Suppressor macrophage (primary cell): ENCODE measurements around the gene KCNK15.
A peak's percentile ranks its signal among the peaks of the same experiment; 100 is the strongest.

Experiments used
- DNase-seq, 4 experiments: peaks; one replicate each; pipeline ENCODE4 v3.0.0-alpha.2; 2020 to 2022
- total RNA-seq, 17 experiments: gene quantifications; one replicate each; lab custom pipeline; 2026; ENCODE audit warnings: mixed read lengths in 6 of 17, inconsistent platforms in 3 of 17; lab: John Stamatoyannopoulos, UW

KCNK15 gene
- 0 to 0.77 (median 0.04) reads per million in 17 experiments for total RNA-seq

DNA sequence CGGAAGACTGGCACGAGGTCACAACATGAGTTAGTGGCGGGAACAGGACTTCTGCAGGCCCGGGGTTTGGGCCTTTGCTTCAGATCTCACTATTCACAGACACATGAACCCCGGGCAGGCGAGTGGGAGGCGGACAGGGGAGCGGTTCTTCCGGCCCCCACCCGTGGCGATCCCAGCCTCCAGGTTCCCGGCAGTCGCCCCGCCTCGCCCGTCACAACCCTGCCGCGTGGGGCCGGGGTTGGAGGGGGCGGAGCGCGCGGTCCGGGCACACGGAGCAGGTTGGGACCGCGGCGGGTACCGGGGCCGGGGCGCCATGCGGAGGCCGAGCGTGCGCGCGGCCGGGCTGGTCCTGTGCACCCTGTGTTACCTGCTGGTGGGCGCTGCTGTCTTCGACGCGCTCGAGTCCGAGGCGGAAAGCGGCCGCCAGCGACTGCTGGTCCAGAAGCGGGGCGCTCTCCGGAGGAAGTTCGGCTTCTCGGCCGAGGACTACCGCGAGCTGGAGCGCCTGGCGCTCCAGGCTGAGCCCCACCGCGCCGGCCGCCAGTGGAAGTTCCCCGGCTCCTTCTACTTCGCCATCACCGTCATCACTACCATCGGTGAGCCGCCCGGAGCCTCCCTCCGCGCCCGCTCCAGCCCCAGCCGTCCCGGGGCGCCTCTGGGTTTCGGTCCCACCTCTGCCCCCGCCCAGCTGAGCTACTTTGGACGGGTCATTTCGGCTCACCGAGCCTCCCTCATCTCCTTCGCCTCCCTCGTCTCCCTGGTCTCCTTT, at the start of gene KCNK15:
Gene KCNK15, plus strand, starts transcription at position 268 of the 769 bp plus-strand sequence. Its CDS starts 46 bp downstream, at position 314.
- DNase-seq, result peak; percentile 33 to 72 (median 56)

DNA sequence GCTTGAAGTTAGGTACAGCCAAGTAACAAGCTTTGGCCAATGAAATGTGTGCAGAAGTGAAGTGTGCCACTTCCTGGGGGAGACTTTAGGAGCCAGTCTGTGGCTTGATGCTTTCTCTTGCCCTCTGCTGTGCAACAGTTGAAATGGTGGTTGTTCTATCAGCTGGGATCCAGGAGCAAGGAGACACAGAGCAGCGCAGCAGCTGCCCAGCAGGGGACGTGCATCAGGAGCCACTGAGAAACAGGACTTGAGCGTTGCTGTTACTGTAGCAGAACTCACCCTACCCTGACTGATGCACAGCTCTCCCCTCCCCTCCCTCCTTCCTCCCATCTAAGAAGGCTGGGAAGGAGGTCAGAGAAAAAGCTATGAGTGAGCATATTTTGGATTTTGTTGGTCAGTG, 49.4 kb upstream of the KCNK15 start:
- DNase-seq, result no peak

DNA sequence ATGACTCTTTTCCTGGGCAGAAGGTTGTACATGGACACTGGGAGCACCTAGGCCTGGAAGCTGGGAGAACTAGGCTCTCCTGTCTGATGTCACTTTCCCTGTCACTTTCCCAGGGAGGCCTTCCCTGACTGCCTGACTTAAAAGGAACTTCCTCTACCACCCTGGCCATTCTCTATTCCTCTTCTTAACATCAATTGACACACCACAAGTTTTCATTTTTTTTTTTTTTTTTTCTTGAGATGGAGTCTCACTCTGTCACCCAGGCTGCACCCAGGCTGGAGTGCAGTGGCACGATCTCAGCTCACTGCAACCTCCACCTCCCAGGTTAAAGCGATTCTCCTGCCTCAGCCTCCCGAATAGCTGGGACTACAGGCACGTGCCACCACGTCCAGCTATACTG, 48.6 kb upstream of the KCNK15 start:
- peak in 3 of 4 experiments; percentile 27 to 40 (median 35) for DNase-seq

DNA sequence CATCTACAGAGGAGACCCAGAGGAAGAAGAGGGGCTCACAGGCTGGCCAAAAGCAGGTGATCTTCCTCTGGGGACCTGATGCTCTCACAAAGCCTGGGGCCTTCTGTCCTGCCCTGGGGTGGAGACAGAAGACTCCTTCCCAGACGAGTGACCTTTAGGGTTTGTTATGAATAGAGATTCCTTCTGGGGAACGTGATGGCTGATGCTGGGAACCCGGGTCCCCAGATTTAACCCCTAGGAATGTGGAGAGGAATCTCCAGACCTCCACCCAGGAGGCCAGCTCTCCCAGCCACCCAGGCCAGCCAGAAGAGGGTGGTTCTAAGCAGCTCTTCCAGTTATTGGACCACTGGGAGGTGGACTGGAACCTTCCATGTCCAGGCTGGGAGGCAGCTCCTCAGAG, 47.3 kb upstream of the KCNK15 start:
- no peak for DNase-seq

DNA sequence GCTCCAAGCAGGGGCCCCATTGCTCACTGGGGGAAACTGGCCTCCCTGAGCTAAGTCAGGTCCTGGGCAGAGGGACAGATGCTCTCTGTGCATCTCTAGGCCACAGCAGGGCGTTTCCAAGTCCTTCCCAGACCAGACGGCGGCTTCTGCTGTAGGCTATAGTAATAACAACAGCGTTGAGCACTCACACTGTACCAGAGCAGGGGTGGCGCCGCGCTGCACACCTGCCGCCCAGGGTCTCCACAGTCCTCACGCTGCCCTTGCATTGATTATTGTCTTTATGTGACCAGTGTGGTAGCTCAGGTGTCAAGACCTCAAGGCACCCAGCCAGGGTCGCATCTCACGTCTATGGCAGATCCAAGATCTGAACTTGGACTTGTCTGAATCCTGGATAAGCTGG, 45.4 kb upstream of the KCNK15 start:
- no peak for DNase-seq

DNA sequence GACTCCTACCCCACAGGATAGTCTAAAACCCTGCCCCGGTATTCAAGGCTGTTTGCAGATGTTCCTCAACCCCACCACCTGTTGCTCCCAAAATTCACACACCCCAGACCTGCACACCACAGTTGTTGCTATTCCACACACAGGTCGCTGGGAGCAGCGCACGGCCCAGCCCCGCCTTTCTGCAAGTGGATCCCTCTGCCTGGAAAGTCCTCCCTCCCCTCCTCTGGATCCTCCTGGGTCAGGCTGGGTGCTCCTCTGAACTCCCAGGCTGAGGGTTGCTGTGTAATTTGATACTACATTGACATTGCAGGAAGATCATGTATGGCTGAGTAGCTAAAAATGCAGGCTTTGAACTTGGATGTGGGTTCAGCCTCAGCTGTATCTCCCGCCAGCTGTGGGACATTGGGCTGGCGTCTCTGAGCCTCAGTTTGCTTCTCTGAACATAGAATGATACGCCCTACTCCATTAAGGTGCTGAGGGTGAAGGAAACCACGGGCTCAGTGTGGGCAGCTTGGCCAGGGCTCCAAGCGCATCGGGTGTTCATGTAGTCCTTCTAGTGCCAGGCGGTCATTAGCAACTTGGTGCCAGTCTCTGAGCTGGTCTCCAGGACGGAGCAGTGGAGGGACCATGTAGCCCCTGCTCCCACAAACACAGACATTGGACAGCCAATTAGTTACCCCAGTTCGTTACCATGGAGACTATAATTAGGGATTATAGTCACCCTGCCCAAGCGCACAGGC, 44.4 kb upstream of the KCNK15 start:
- no peak for DNase-seq

DNA sequence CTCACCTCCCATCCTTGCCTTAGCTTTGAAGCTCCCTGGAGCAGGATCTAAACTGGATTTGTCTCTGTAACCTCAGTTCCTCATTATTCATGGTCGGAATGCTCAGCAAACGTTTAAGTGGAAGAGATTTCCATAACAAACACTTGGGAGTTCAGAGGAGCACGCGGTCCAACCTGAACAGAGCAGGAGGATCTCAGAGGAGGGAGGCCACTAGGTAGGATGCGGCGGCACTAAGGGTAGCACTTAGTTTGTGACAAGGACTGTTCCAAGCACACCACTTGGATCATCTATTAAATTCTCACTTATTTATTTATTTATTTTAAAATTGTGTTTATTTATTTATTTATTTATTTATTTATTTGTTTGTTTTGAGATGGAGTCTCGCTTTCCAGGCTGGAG, 43.8 kb upstream of the KCNK15 start:
- no peak for DNase-seq

DNA sequence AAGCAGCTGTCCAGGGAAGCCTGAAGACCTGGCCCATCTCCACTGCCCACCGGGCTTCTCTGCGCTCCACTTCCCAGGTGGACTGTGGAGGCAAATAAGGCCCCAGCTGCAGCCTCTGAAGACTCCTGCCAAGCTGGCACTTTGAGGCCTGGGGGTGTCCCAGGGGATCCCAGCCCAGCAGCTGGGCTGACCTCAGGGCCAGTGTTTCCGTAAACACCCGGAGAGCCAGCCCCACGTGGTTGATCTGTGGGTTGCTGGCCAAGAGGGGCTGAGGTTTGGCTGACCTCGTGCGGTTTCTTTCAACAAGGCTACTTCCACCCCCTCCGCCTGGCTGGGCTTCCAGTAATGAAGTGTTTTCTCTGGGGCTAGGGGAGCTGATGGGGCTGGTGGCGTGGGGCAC, 42.9 kb upstream of the KCNK15 start:
- peak; percentile 59 to 79 (median 69) for DNase-seq

DNA sequence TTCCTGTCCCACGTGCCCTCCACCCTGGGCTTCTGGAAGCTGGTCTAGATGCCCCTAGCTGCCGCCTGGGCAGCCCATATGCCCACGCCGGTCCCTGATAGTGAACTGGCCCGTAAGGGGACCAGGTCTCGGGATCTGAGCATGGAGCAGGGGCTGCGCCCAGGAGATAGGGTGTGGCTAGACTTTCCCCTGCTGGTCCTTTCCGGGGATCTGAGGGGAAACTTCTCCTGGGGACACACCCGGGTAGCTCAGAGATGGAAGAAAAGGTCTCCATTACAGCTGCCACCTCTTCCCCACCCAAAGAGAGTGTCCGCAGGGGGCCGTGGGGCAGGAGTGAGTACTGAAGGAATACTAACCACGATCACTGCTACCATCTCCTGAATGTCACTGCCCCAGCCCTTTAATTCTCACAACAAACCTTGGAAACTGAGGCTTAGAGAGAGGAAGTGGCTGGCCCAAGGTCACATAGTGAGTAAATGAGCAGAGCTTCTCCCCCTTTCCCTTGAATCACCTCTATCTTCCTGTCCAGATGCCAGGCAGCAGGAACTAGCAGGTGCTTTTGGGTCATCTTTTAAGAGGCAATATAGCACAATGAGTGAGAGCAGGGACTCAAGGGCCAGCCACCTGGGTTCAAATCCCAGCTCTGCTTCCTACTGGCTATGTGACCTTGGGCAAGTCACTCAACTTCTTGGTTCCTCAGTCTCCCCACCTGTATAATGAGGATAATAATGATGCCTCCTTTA, 42.3 kb upstream of the KCNK15 start:
- no peak for DNase-seq

DNA sequence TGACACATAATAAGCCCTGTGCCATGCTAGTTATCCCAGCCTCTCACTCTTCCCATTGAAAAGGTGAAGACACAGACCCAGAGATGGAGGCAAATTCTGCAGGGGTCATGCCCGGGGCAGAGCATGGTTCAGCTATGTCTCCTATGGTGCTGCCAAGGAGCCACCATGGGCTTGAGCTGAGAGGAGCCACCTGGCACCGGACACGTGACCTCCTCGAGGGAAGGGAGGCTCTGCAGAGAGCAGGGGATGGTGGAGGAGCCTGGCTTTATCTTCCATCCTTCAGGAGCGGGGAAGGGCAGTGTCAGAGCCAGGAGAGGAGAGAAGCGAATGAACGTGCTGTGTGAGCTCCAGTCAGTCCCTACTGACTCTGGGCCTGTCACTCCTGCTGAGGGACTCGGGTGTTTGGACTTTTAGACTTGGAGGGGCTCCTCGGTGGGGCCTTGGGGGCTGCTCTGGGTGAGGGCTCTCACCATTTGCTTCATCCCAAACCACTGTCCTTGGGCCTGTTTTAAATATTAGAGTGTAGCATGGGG, 41.6 kb upstream of the KCNK15 start:
- DNase-seq, result no peak

DNA sequence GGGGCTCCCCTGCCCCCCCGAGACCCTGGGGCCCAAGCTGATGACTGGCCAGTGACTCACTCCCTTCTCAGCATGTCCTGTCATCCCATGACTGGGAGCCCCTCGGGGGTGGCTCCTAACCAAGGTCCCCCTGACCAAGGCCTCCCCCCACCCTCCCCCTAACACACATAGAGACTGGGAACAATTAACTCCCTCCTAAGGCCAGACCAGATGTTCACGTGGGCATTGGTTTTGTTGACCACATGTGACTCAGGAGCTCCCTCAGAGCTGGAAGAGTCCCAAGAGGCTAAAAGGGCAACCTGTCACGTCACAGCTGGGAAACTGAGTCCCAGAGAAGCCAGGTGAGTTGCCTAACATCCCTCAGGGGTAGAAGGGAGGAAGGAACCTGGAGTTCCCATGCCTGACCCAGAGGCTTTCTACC, 41.1 kb upstream of the KCNK15 start:
- no peak for DNase-seq

DNA sequence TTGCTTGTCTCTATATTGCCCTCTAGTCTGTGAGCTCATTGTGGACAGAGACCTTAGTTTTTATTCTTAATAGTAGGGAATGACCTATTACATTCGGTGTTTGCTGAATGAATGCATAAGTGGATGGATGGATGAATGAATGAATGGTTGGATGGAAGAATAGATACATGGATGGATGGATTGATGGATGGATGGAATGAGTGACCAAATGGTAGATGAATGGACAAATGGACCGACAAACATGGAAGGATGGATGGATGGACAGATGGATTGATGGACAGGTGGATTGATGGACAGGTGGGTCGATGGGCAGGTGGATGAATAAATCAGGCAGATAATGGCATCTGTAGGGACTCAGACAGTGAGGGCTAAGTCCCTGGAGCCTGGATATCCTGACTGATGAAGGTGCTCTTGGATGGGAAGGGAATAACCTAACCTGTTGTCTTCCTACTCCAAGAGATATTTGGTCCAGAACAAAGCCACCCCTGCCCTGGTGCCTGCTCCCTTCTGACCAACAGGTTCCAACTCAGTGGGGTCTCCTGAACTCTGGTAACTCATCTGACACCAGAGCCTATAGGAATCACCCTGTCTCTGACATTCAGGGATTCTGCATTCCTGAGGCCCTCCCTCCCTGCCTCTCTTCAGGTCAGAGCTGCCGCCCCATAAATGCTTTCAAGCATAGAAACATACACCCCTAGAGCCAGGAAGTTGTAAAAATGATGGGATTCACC, 40.1 kb upstream of the KCNK15 start:
- no peak for DNase-seq

DNA sequence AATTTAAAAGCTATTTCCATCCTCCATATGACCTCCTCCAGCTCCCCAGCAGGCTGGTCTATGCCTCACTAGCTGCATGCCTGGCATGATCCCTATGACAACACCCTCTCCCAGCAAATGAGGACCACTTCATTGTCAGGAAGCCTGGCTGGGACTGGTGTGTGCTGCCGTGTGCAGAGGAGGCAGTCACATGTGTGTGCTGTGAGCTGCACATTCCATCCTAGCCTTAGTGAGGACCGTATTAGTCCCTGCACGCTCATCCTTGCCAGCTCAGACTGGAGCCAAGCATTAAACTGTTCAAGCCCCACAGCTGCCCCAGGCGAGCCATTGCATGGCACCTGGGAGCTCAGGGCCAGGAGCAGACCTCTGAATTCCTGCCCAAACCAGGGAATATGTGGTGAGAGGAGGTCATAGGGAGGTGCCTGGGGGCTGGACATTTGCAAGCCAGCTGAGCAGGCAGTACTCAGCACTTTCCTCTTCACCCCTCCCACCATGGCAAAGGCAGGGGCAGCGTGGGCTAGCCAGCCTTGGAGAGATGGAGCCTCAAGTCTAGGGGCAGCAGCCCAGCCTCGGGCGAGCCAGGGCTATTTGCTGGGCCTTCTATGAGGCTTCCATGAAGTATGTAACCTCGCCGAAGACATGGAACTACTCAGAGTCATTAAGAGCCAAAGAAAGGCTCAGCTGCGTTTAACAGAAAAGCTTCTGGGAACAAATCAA, 39.2 kb upstream of the KCNK15 start:
- DNase-seq, result no peak

DNA sequence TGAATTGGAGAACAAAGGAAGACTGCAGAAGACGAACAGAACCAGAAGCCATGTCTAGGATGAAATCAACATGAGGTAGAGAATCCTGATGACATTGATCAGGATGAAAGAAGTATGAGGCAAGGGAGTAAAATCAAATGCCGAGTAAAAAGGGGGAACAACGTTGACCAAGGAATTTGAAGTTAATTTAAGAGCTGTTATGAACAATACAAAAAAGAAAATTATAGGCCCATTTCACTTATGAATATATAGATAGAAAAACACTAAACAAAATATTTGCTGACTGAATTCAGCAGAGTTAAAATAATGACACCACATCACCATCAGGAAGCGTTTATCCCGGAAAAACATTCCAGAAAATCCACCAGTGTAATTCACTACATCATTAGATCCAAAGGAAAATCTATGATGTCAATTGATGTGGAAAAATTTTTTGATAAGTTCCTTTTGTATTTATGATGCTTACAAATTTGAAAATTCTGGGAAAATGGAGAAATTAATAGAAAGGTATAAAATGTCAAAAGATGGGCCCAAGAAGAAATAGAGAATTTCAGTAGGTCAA, 38.6 kb upstream of the KCNK15 start:
- no peak for DNase-seq

DNA sequence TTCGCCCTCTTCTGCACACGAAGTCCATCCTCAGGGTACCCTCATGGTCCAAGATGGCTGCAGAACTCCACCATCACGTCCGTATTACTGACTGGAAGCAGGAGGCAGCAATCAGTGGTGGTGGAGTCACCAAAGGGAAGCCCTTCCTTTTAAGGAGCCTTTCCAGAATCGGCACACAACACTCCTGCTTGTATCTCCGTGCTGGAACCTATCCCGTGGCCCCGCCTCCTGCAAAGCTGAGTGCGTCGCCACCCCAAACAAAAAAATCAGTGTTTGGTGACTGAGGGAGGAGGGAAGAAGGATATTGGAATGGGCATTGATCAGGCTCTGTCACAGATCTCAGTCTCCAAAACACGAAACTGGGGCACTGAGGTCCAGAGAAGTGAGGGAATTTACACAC, 36.3 kb upstream of the KCNK15 start:
- DNase-seq, result no peak

DNA sequence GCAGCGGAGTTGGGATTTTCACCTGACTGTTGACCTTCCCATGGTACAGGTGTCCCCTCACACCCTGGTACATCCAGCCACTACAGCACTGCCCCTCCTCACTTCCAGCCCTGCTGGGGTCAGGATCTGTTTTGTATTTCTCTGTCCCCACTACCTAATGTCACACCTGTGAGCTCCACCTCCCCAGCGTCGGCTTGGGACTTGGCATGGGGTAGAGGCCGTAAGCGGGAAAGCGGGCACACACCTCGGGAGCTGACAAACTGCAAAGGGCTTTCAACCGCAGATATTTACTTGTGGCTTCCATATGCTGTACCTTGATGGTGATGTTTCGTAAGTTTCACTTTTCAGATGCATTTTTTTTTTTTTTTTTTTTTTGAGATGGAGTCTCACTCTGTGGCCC, 35.9 kb upstream of the KCNK15 start:
- no peak for DNase-seq

DNA sequence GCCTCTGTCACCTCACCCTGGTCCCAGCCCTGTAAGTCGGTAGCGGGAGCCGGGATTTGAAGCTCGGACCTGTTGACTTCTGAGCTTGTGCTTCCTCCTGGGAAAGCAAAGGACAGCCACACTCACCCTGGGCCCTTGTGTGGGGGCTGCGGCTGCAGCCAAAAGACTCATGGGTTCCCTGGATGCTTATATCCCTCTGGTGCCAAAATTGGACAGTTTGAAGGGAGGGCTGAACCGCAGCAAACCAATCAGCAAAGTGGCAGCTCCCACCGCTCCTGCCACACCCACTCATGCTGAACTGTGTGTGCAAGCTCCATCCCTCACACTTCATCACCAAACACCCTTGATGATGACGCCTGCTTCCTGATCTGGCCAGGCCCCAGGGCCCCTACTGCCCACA, 34.4 kb upstream of the KCNK15 start:
- DNase-seq, result no peak

DNA sequence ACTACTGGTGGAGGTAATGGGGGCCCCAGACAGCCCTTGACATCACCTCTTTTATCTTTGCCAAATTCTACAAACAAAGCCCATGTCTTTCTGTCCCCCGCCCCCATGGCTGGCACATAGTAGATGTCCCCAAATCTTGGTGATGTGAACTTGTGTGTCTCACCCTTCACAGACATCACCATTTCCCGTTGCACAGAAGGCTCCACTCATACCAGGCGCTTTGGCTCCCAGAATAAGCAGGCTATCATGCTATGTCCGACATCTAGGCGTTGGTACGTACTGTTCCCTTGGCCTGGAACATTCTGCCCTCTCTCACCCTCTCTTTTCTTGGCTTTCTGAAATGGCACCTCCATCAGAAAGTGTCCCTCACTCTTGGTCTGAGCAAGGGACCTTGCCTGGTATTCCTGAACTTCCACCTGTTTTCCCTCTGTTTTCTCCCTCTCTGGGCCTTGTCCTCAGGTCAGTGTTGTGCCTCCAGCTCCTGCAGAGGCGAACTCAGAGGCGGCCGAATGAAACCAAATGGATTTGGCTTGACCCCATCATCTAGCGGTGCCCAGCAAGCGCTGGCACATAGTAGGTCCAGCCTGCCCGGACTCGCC, 31.5 kb upstream of the KCNK15 start:
- no peak for DNase-seq

DNA sequence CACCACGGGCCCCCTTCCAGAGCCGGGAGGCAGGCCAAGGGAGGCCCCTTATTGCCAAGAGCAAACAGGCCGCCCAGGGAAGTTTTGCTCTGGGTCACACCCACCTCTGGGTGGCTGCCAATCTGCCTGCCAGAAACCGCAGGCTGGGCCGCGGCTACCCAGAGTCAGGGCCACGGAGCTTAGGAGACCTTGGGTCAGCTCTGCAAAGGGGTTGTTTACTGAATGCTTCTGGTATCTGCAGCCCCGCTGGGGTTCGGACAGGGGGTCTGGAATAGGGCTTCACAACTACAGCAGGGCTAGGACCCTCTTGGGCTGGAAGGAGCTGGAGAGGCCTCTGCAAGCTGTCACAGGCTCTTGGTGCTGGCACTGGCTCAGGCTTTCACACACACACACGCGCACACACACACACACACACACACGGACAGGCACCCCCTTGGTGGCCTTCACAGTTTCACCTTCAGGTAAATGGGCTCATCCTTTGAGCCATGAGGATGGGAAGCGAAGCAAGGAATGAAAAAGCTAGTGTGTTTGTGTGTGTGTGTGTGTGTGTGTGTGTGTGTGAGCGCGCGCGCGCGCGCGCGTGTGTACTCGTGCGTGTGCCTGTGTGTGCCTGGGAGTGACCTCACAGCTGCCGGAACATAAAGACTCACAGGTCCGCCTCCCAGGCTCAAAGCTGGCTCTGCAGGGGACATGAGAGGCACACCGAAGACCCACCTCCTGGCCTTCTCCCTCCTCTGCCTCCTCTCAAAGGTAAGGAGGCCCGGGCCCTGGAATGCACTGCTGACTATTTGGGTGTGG, 30.8 kb upstream of the KCNK15 start, which contains the start of gene CCN5:
Gene CCN5, plus strand, starts transcription at position 669 of the 798 bp plus-strand sequence. Its CDS starts 22 bp downstream, at position 691.
- DNase-seq, result peak; percentile 64 to 81 (median 70)
